HEK293 (cell line): Measurements from ENCODE around the gene PCDH9.

Source experiments
- CTCF ChIA-PET: fragments of 350-600 bp; formaldehyde crosslinking; extraction: SDS; loops from one replicate; lab custom pipeline; 2021; ENCODE audit warnings: antibody characterized with exemption; lab: Yijun Ruan, JAX
- POLR2A ChIA-PET: fragments of 300-600 bp; formaldehyde crosslinking; extraction: SDS; loops from one replicate; lab custom pipeline; 2020; ENCODE audit warnings: antibody characterized with exemption, inconsistent platforms; lab: Yijun Ruan, JAX
- H3K27ac ChIP-seq: fragments of 200-500 bp; sonication (Bioruptor generic); 2 replicates; pipeline ENCODE4 v1.5.1; 2014; ENCODE audit warnings: low read depth, low read length, control low read depth, inconsistent platforms; ENCODE audit errors: extremely low read depth
- H3K36me3 ChIP-seq, 2 experiments: fragments of 200-500 bp in 1 of 2; sonication (Bioruptor generic) in 1 of 2; 1 replicate in 1 of 2; 2 replicates in 1 of 2; pipeline ENCODE4 v1.5.1; 2014 to 2017; ENCODE audit warnings: inconsistent platforms in 2 of 2, low read length in 2 of 2; ENCODE audit not compliant: control insufficient read depth in 2 of 2, insufficient read depth in 1 of 2
- H3K4me1 ChIP-seq: fragments of 200-500 bp; sonication (Bioruptor generic); 2 replicates; pipeline ENCODE4 v1.5.1; 2014; ENCODE audit warnings: mild to moderate bottlenecking, low read length, inconsistent platforms; ENCODE audit not compliant: control insufficient read depth, insufficient read depth
- H3K4me3 ChIP-seq: 2 replicates; pipeline ENCODE4 v1.5.1; 2011; ENCODE audit warnings: low read depth, mild to moderate bottlenecking, control low read depth, low read length, moderate library complexity
- H3K9me3 ChIP-seq: fragments of 200-500 bp; sonication (Bioruptor generic); 2 replicates; pipeline ENCODE4 v1.5.1; 2014; ENCODE audit warnings: low read depth, low read length, inconsistent platforms; ENCODE audit not compliant: control insufficient read depth, insufficient read depth
- CTCF ChIP-seq: fragments of 450-650 bp; formaldehyde crosslinking; IDR thresholded peaks from 2 replicates; pipeline ENCODE4 v1.5.1; 2016; ENCODE audit warnings: missing biosample characterization, missing genetic modification characterization
- FEZF1 ChIP-seq: fragments of 450-650 bp; formaldehyde crosslinking; IDR thresholded peaks from 2 replicates; pipeline ENCODE4 v1.5.1; 2016; ENCODE audit warnings: missing biosample characterization, missing genetic modification characterization
- GLI2 ChIP-seq: fragments of 450-650 bp; formaldehyde crosslinking; IDR thresholded peaks from 2 replicates; pipeline ENCODE4; 2017; ENCODE audit warnings: missing biosample characterization, missing genetic modification characterization, low read depth, borderline replicate concordance
- HIC1 ChIP-seq: fragments of 450-650 bp; formaldehyde crosslinking; IDR thresholded peaks from 2 replicates; pipeline ENCODE4 v1.5.1; 2016; ENCODE audit warnings: missing biosample characterization, missing genetic modification characterization
- PRDM6 ChIP-seq: fragments of 450-650 bp; formaldehyde crosslinking; IDR thresholded peaks from 2 replicates; pipeline ENCODE4 v1.5.1; 2017; ENCODE audit warnings: missing biosample characterization, missing genetic modification characterization
- TCF7L2 ChIP-seq: IDR thresholded peaks from 2 replicates; pipeline ENCODE4 v1.6.1; 2011; ENCODE audit warnings: low read depth, mild to moderate bottlenecking, inconsistent platforms, low read length, moderate library complexity, borderline replicate concordance
- ZBTB20 ChIP-seq: fragments of 450-650 bp; formaldehyde crosslinking; IDR thresholded peaks from 2 replicates; pipeline ENCODE4 v1.5.1; 2016; ENCODE audit warnings: missing biosample characterization, missing genetic modification characterization
- ZNF133 ChIP-seq: fragments of 450-650 bp; formaldehyde crosslinking; IDR thresholded peaks from 2 replicates; pipeline ENCODE4 v1.5.1; 2016; ENCODE audit warnings: missing biosample characterization, missing genetic modification characterization
- ZNF175 ChIP-seq: fragments of 450-650 bp; formaldehyde crosslinking; IDR thresholded peaks from 2 replicates; pipeline ENCODE4 v1.5.1; 2016; ENCODE audit warnings: missing biosample characterization, missing genetic modification characterization
- ZNF18 ChIP-seq: fragments of 450-650 bp; formaldehyde crosslinking; IDR thresholded peaks from 2 replicates; pipeline ENCODE4 v1.5.1; 2016; ENCODE audit warnings: missing biosample characterization, missing genetic modification characterization
- ZNF280C ChIP-seq: fragments of 450-650 bp; formaldehyde crosslinking; IDR thresholded peaks from 2 replicates; pipeline ENCODE4 v1.5.1; 2016; ENCODE audit warnings: missing biosample characterization, missing genetic modification characterization
- ZNF335 ChIP-seq: fragments of 450-650 bp; formaldehyde crosslinking; conservative IDR thresholded peaks from 2 replicates; pipeline ENCODE4 v1.5.1; 2016; ENCODE audit warnings: missing biosample characterization, missing genetic modification characterization
- ZNF391 ChIP-seq: fragments of 450-650 bp; formaldehyde crosslinking; IDR thresholded peaks from 2 replicates; pipeline ENCODE4 v1.5.1; 2016; ENCODE audit warnings: low read depth, missing biosample characterization, missing genetic modification characterization, borderline replicate concordance
- ZNF416 ChIP-seq: fragments of 450-650 bp; formaldehyde crosslinking; IDR thresholded peaks from 2 replicates; pipeline ENCODE4 v1.5.1; 2016; ENCODE audit warnings: missing biosample characterization, missing genetic modification characterization
- ZNF48 ChIP-seq: fragments of 450-650 bp; formaldehyde crosslinking; IDR thresholded peaks from 2 replicates; pipeline ENCODE4 v1.5.1; 2016; ENCODE audit warnings: missing biosample characterization, missing genetic modification characterization
- ZNF624 ChIP-seq: fragments of 450-650 bp; formaldehyde crosslinking; IDR thresholded peaks from 2 replicates; pipeline ENCODE4 v1.5.1; 2017; ENCODE audit warnings: missing biosample characterization, missing genetic modification characterization
- ZNF626 ChIP-seq: fragments of 450-650 bp; sonication (Bioruptor Pico); formaldehyde crosslinking; IDR thresholded peaks from 2 replicates; pipeline ENCODE4 v1.5.1; 2018; ENCODE audit warnings: missing biosample characterization, missing genetic modification characterization, inconsistent platforms
- ZNF639 ChIP-seq: fragments of 450-650 bp; formaldehyde crosslinking; IDR thresholded peaks from 2 replicates; pipeline ENCODE4 v1.5.1; 2016; ENCODE audit warnings: missing biosample characterization, missing genetic modification characterization
- ZNF785 ChIP-seq: fragments of 450-650 bp; formaldehyde crosslinking; IDR thresholded peaks from 2 replicates; pipeline ENCODE4 v1.5.1; 2016; ENCODE audit warnings: missing biosample characterization, missing genetic modification characterization
- ZSCAN23 ChIP-seq: fragments of 450-650 bp; formaldehyde crosslinking; IDR thresholded peaks from 2 replicates; pipeline ENCODE4 v1.5.1; 2016; ENCODE audit warnings: missing biosample characterization, missing genetic modification characterization
- ZSCAN5A ChIP-seq: fragments of 450-650 bp; formaldehyde crosslinking; IDR thresholded peaks from 2 replicates; pipeline ENCODE4 v1.5.1; 2016; ENCODE audit warnings: missing biosample characterization, missing genetic modification characterization

PCDH9 gene

GRCh38 chr13:67225252-67226159 lies 4.6 kb downstream of the PCDH9 start (continued):
- no peak for TF ChIP-seq ZNF624 (tag by site-specific recombination)
- TF ChIP-seq CTCF (tag by site-specific recombination): no peak
- no peak for TF ChIP-seq ZSCAN5A (tag by site-specific recombination)

GRCh38 chr13:67224148-67224846 lies 5.8 kb downstream of the PCDH9 start:
- Histone ChIP-seq H3K9me3 (no peaks in the 10 kb centered on the region), H3K4me1 (no peaks in the 10 kb centered on the region), H3K27ac (no peak overlapping the region), H3K36me3 (peaks cover 0 to 19% of the 10 kb centered on the region in 2 experiments; a peak in 1 of 3 replicates), H3K4me3 (peak overlapping the region; percentile 2; the same call in 1 of the 2 replicates)
- POLR2A ChIA-PET: interaction anchor here (0.7 kb wide), 1 partner anchor 346 kb away, joined by 5 read pairs; no protein-coding TSS in a partner anchor
- CTCF ChIA-PET: interaction anchor here (0.7 to 1.6 kb wide), 8 partner anchors 12 to 733 kb away, joined by 3 to 5 read pairs (median 3); no protein-coding TSS in a partner anchor
- TF ChIP-seq ZNF335 (no peak), ZNF18 (tag by site-specific recombination) (no peak), ZBTB20 (tag by site-specific recombination) (no peak), ZNF48 (tag by site-specific recombination) (no peak), ZSCAN23 (0 out of 2 replicates have a peak, but pooled peaks have one; percentile 43), PRDM6 (peak; percentile 10; the same call in 1 of the 2 replicates), ZNF785 (tag by site-specific recombination) (no peak), ZNF416 (no peak), ZNF626 (tag by site-specific recombination) (no peak), ZNF391 (tag by site-specific recombination) (no peak), HIC1 (tag by site-specific recombination) (no peak; the same call in 1 of the 2 replicates), TCF7L2 (no peak), ZNF639 (tag by site-specific recombination) (no peak), ZNF280C (tag by site-specific recombination) (no peak), FEZF1 (tag by site-specific recombination) (peak; percentile 99), GLI2 (no peak), ZNF133 (tag by site-specific recombination) (no peak), ZNF175 (tag by site-specific recombination) (no peak)
